ENCODE results near the gene GRM7.

GRM7 gene

GRCh38 chr3:7423995-7424394 is 563.1 kb downstream of the GRM7 start:
- H3K27me3 ChIP-seq (ENCODE audit: control insufficient read depth in 1 of 2, insufficient read depth in 2 of 2, low read length in 2 of 2) = no peaks in the 10 kb centered on the region
- no peaks in the 10 kb centered on the region for H3K9me3 ChIP-seq (ENCODE audit: control insufficient read depth in 2 of 2, low read length in 2 of 2)
- H3K27ac ChIP-seq (ENCODE audit: low read length) = no peak overlapping the region
- H3K4me1 ChIP-seq (ENCODE audit: control insufficient read depth, insufficient read depth, low read length) = no peaks in the 10 kb centered on the region
- no peak overlapping the region for H3K4me3 ChIP-seq (ENCODE audit: low read length in 2 of 2)
- no peaks in the 10 kb centered on the region for H3K36me3 ChIP-seq (ENCODE audit: control insufficient read depth in 2 of 2, insufficient read depth in 2 of 2, low read length in 2 of 2)
- H3K9ac ChIP-seq (ENCODE audit: low read length in 2 of 2) = no peak overlapping the region

GRCh38 chr3:7428206-7428718 is 567.3 kb downstream of the GRM7 start:
- H3K27ac ChIP-seq (ENCODE audit: low read length) = no peak overlapping the region
- no peaks in the 10 kb centered on the region for H3K36me3 ChIP-seq (ENCODE audit: control insufficient read depth in 2 of 2, insufficient read depth in 2 of 2, low read length in 2 of 2)
- peaks cover 0 to 4% of the 10 kb centered on the region in 2 donors for H3K9me3 ChIP-seq (ENCODE audit: control insufficient read depth in 2 of 2, low read length in 2 of 2)
- H3K9ac ChIP-seq (ENCODE audit: low read length in 2 of 2) = no peak overlapping the region
- no peak overlapping the region for H3K4me3 ChIP-seq (ENCODE audit: low read length in 2 of 2)
- H3K27me3 ChIP-seq (ENCODE audit: control insufficient read depth in 1 of 2, insufficient read depth in 2 of 2, low read length in 2 of 2) = no peaks in the 10 kb centered on the region
- no peaks in the 10 kb centered on the region for H3K4me1 ChIP-seq (ENCODE audit: control insufficient read depth, insufficient read depth, low read length)

- no peak overlapping the region for H3K27ac ChIP-seq (ENCODE audit: low read length)
- no peaks in the 10 kb centered on the region for H3K4me1 ChIP-seq (ENCODE audit: control insufficient read depth, insufficient read depth, low read length)
- H3K4me3 ChIP-seq (ENCODE audit: low read length in 2 of 2) = no peak overlapping the region
- no peaks in the 10 kb centered on the region for H3K27me3 ChIP-seq (ENCODE audit: control insufficient read depth in 1 of 2, insufficient read depth in 2 of 2, low read length in 2 of 2)
- H3K9ac ChIP-seq (ENCODE audit: low read length in 2 of 2) = no peak overlapping the region
- H3K36me3 ChIP-seq (ENCODE audit: control insufficient read depth in 2 of 2, insufficient read depth in 2 of 2, low read length in 2 of 2) = no peaks in the 10 kb centered on the region
- H3K9me3 ChIP-seq (ENCODE audit: control insufficient read depth in 2 of 2, low read length in 2 of 2) = peaks cover 0 to 4% of the 10 kb centered on the region in 2 donors
Observed at GRCh38 chr3:7432610-7433009, 571.7 kb downstream of the GRM7 start.

GRCh38 chr3:7433073-7433472 is 572.2 kb downstream of the GRM7 start:
- Histone ChIP-seq H3K4me3 (ENCODE audit: low read length in 2 of 2) (no peak overlapping the region), H3K27me3 (ENCODE audit: control insufficient read depth in 1 of 2, insufficient read depth in 2 of 2, low read length in 2 of 2) (no peaks in the 10 kb centered on the region), H3K9me3 (ENCODE audit: control insufficient read depth in 2 of 2, low read length in 2 of 2) (peaks cover 0 to 4% of the 10 kb centered on the region in 2 donors), H3K27ac (ENCODE audit: low read length) (no peak overlapping the region), H3K36me3 (ENCODE audit: control insufficient read depth in 2 of 2, insufficient read depth in 2 of 2, low read length in 2 of 2) (no peaks in the 10 kb centered on the region), H3K4me1 (ENCODE audit: control insufficient read depth, insufficient read depth, low read length) (no peaks in the 10 kb centered on the region), H3K9ac (ENCODE audit: low read length in 2 of 2) (no peak overlapping the region)

GRCh38 chr3:7436542-7436941 is 575.6 kb downstream of the GRM7 start:
- Histone ChIP-seq H3K36me3 (ENCODE audit: control insufficient read depth in 2 of 2, insufficient read depth in 2 of 2, low read length in 2 of 2) (no peaks in the 10 kb centered on the region), H3K27ac (ENCODE audit: low read length) (no peak overlapping the region), H3K4me1 (ENCODE audit: control insufficient read depth, insufficient read depth, low read length) (no peaks in the 10 kb centered on the region), H3K9ac (ENCODE audit: low read length in 2 of 2) (no peak overlapping the region), H3K27me3 (ENCODE audit: control insufficient read depth in 1 of 2, insufficient read depth in 2 of 2, low read length in 2 of 2) (no peaks in the 10 kb centered on the region), H3K9me3 (ENCODE audit: control insufficient read depth in 2 of 2, low read length in 2 of 2) (peaks cover 0 to 4% of the 10 kb centered on the region in 2 donors), H3K4me3 (ENCODE audit: low read length in 2 of 2) (no peak overlapping the region)

- Histone ChIP-seq H3K9ac (ENCODE audit: low read length in 2 of 2) (no peak overlapping the region), H3K4me3 (ENCODE audit: low read length in 2 of 2) (no peak overlapping the region), H3K36me3 (ENCODE audit: control insufficient read depth in 2 of 2, insufficient read depth in 2 of 2, low read length in 2 of 2) (no peaks in the 10 kb centered on the region), H3K9me3 (ENCODE audit: control insufficient read depth in 2 of 2, low read length in 2 of 2) (peaks cover 0 to 4% of the 10 kb centered on the region in 2 donors), H3K27me3 (ENCODE audit: control insufficient read depth in 1 of 2, insufficient read depth in 2 of 2, low read length in 2 of 2) (no peaks in the 10 kb centered on the region), H3K4me1 (ENCODE audit: control insufficient read depth, insufficient read depth, low read length) (no peaks in the 10 kb centered on the region), H3K27ac (ENCODE audit: low read length) (no peak overlapping the region)
Observed at GRCh38 chr3:7437231-7437630, 576.3 kb downstream of the GRM7 start.

GRCh38 chr3:7439101-7439680 is 578.3 kb downstream of the GRM7 start:
- H3K27me3 ChIP-seq (ENCODE audit: control insufficient read depth in 1 of 2, insufficient read depth in 2 of 2, low read length in 2 of 2) = no peaks in the 10 kb centered on the region
- no peak overlapping the region for H3K4me3 ChIP-seq (ENCODE audit: low read length in 2 of 2)
- no peaks in the 10 kb centered on the region for H3K4me1 ChIP-seq (ENCODE audit: control insufficient read depth, insufficient read depth, low read length)
- no peak overlapping the region for H3K9ac ChIP-seq (ENCODE audit: low read length in 2 of 2)
- H3K36me3 ChIP-seq (ENCODE audit: control insufficient read depth in 2 of 2, insufficient read depth in 2 of 2, low read length in 2 of 2) = no peaks in the 10 kb centered on the region
- no peak overlapping the region for H3K27ac ChIP-seq (ENCODE audit: low read length)
- no peaks in the 10 kb centered on the region for H3K9me3 ChIP-seq (ENCODE audit: control insufficient read depth in 2 of 2, low read length in 2 of 2)

GRCh38 chr3:7444886-7445285 is 584.0 kb downstream of the GRM7 start:
- no peak overlapping the region for H3K27ac ChIP-seq (ENCODE audit: low read length)

GRCh38 chr3:7445331-7445730 is 584.4 kb downstream of the GRM7 start:
- Histone ChIP-seq H3K27me3 (ENCODE audit: control insufficient read depth in 1 of 2, insufficient read depth in 2 of 2, low read length in 2 of 2) (no peaks in the 10 kb centered on the region), H3K4me3 (ENCODE audit: low read length in 2 of 2) (no peak overlapping the region), H3K9me3 (ENCODE audit: control insufficient read depth in 2 of 2, low read length in 2 of 2) (no peaks in the 10 kb centered on the region), H3K4me1 (ENCODE audit: control insufficient read depth, insufficient read depth, low read length) (no peaks in the 10 kb centered on the region), H3K9ac (ENCODE audit: low read length in 2 of 2) (no peak overlapping the region), H3K27ac (ENCODE audit: low read length) (no peak overlapping the region), H3K36me3 (ENCODE audit: control insufficient read depth in 2 of 2, insufficient read depth in 2 of 2, low read length in 2 of 2) (no peaks in the 10 kb centered on the region)

More at GRCh38 chr3:7444886-7445285, 584.0 kb downstream of the GRM7 start:
- Histone ChIP-seq H3K9ac (ENCODE audit: low read length in 2 of 2) (no peak overlapping the region), H3K9me3 (ENCODE audit: control insufficient read depth in 2 of 2, low read length in 2 of 2) (no peaks in the 10 kb centered on the region), H3K4me3 (ENCODE audit: low read length in 2 of 2) (no peak overlapping the region), H3K4me1 (ENCODE audit: control insufficient read depth, insufficient read depth, low read length) (no peaks in the 10 kb centered on the region), H3K36me3 (ENCODE audit: control insufficient read depth in 2 of 2, insufficient read depth in 2 of 2, low read length in 2 of 2) (no peaks in the 10 kb centered on the region), H3K27me3 (ENCODE audit: control insufficient read depth in 1 of 2, insufficient read depth in 2 of 2, low read length in 2 of 2) (no peaks in the 10 kb centered on the region)

- Histone ChIP-seq H3K9me3 (ENCODE audit: control insufficient read depth in 2 of 2, low read length in 2 of 2) (no peaks in the 10 kb centered on the region), H3K4me3 (ENCODE audit: low read length in 2 of 2) (no peak overlapping the region), H3K27me3 (ENCODE audit: control insufficient read depth in 1 of 2, insufficient read depth in 2 of 2, low read length in 2 of 2) (no peaks in the 10 kb centered on the region), H3K9ac (ENCODE audit: low read length in 2 of 2) (no peak overlapping the region), H3K27ac (ENCODE audit: low read length) (no peak overlapping the region), H3K4me1 (ENCODE audit: control insufficient read depth, insufficient read depth, low read length) (no peaks in the 10 kb centered on the region), H3K36me3 (ENCODE audit: control insufficient read depth in 2 of 2, insufficient read depth in 2 of 2, low read length in 2 of 2) (no peaks in the 10 kb centered on the region)
Observed at GRCh38 chr3:7447197-7447769, 586.4 kb downstream of the GRM7 start.

GRCh38 chr3:7456386-7456785 is 595.5 kb downstream of the GRM7 start:
- Histone ChIP-seq H3K27ac (ENCODE audit: low read length) (no peak overlapping the region), H3K4me1 (ENCODE audit: control insufficient read depth, insufficient read depth, low read length) (no peaks in the 10 kb centered on the region), H3K9me3 (ENCODE audit: control insufficient read depth in 2 of 2, low read length in 2 of 2) (no peaks in the 10 kb centered on the region), H3K9ac (ENCODE audit: low read length in 2 of 2) (no peak overlapping the region), H3K27me3 (ENCODE audit: control insufficient read depth in 1 of 2, insufficient read depth in 2 of 2, low read length in 2 of 2) (no peaks in the 10 kb centered on the region), H3K4me3 (ENCODE audit: low read length in 2 of 2) (no peak overlapping the region), H3K36me3 (ENCODE audit: control insufficient read depth in 2 of 2, insufficient read depth in 2 of 2, low read length in 2 of 2) (no peaks in the 10 kb centered on the region)
